ENCODE results near the gene CEACAM21. TPM values are rescaled to one million over a fixed set of nuclear protein-coding genes. Genes with fewer than 3 reads are reported as not detected.

The CEACAM21 gene
- total RNA-seq, 3 donors from 2014 or later (not counting 1 experiment from before 2014, with no cell fraction given): 26.8 to 46.6 (median 33.6) TPM

GRCh38 chr19:41599175-41599966 lies 23.4 kb downstream of the CEACAM21 start:
- H3K27me3 ChIP-seq (ENCODE audit: control insufficient read depth, insufficient read depth, low read length): peaks cover 11% of the 10 kb centered on the region
- ATAC-seq: no peak
- 75% methylated on average over 6 of the region's 6 CpGs for WGBS (ENCODE audit: insufficient coverage)
- DNase-seq: no peak
- H3K4me1 Mint-ChIP-seq: peaks cover 6 to 12% of the 10 kb centered on the region in 2 donors
- H3K4me3 ChIP-seq (ENCODE audit: low read length): no peak overlapping the region
- peaks cover 27 to 31% of the 10 kb centered on the region in 2 donors for H3K27me3 Mint-ChIP-seq (ENCODE audit: low read depth in 2 of 2)
- no peaks in the 10 kb centered on the region for H3K36me3 Mint-ChIP-seq
- H3K9me3 ChIP-seq (ENCODE audit: control insufficient read depth, insufficient read depth, low read length): no peaks in the 10 kb centered on the region
- intact Hi-C loops (cut with micrococcal nuclease): no loop called here
- H3K4me1 ChIP-seq (ENCODE audit: control insufficient read depth, insufficient read depth, low read length): peaks cover 3% of the 10 kb centered on the region
- TF ChIP-seq, protein P1, sequence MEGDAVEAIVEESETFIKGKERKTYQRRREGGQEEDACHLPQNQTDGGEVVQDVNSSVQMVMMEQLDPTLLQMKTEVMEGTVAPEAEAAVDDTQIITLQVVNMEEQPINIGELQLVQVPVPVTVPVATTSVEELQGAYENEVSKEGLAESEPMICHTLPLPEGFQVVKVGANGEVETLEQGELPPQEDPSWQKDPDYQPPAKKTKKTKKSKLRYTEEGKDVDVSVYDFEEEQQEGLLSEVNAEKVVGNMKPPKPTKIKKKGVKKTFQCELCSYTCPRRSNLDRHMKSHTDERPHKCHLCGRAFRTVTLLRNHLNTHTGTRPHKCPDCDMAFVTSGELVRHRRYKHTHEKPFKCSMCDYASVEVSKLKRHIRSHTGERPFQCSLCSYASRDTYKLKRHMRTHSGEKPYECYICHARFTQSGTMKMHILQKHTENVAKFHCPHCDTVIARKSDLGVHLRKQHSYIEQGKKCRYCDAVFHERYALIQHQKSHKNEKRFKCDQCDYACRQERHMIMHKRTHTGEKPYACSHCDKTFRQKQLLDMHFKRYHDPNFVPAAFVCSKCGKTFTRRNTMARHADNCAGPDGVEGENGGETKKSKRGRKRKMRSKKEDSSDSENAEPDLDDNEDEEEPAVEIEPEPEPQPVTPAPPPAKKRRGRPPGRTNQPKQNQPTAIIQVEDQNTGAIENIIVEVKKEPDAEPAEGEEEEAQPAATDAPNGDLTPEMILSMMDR (IDR thresholded peaks at IDR 0.05): no peak
- no peaks in the 10 kb centered on the region for H3K9me3 Mint-ChIP-seq
- H3K27ac Mint-ChIP-seq: no peak overlapping the region
- no peaks in the 10 kb centered on the region for H3K36me3 ChIP-seq (ENCODE audit: control insufficient read depth, insufficient read depth, low read length)
- H3K4me3 Mint-ChIP-seq: no peak overlapping the region
- no peak overlapping the region for H3K27ac ChIP-seq (ENCODE audit: low read length)

- Histone ChIP-seq H3K4me1 (ENCODE audit: control insufficient read depth, insufficient read depth, low read length) (peaks cover 3% of the 10 kb centered on the region), H3K27ac (ENCODE audit: low read length) (no peak overlapping the region), H3K36me3 (ENCODE audit: control insufficient read depth, insufficient read depth, low read length) (no peaks in the 10 kb centered on the region), H3K9me3 (ENCODE audit: control insufficient read depth, insufficient read depth, low read length) (no peaks in the 10 kb centered on the region), H3K27me3 (ENCODE audit: control insufficient read depth, insufficient read depth, low read length) (peaks cover 5% of the 10 kb centered on the region), H3K4me3 (ENCODE audit: low read length) (no peak overlapping the region)
- Mint-ChIP-seq H3K27ac (no peak overlapping the region), H3K4me1 (peaks cover 6% of the 10 kb centered on the region in 2 donors), H3K9me3 (no peaks in the 10 kb centered on the region), H3K36me3 (no peaks in the 10 kb centered on the region), H3K27me3 (ENCODE audit: low read depth in 2 of 2) (peaks cover 19% of the 10 kb centered on the region in 2 donors), H3K4me3 (no peak overlapping the region)
- 71% methylated on average over 4 of the region's 4 CpGs for WGBS (ENCODE audit: insufficient coverage)
- ATAC-seq (no peak), DNase-seq (no peak)
- TF ChIP-seq, protein P1 (IDR thresholded peaks at IDR 0.05): no peak
- intact Hi-C loops (cut with micrococcal nuclease): no loop called here
Measured at GRCh38 chr19:41601771-41602170, 25.8 kb downstream of the CEACAM21 start.

GRCh38 chr19:41604831-41605230 lies 28.9 kb downstream of the CEACAM21 start:
- no peaks in the 10 kb centered on the region for H3K9me3 ChIP-seq (ENCODE audit: control insufficient read depth, insufficient read depth, low read length)
- TF ChIP-seq, protein P1 (IDR thresholded peaks at IDR 0.05): no peak
- H3K9me3 Mint-ChIP-seq: no peaks in the 10 kb centered on the region
- H3K27ac ChIP-seq (ENCODE audit: low read length): no peak overlapping the region
- H3K4me3 Mint-ChIP-seq: no peak overlapping the region
- intact Hi-C loops (cut with micrococcal nuclease): no loop called here
- H3K27me3 Mint-ChIP-seq (ENCODE audit: low read depth in 2 of 2): peaks cover 18 to 30% of the 10 kb centered on the region in 2 donors
- no peaks in the 10 kb centered on the region for H3K36me3 ChIP-seq (ENCODE audit: control insufficient read depth, insufficient read depth, low read length)
- H3K4me1 Mint-ChIP-seq: no peaks in the 10 kb centered on the region
- H3K4me3 ChIP-seq (ENCODE audit: low read length): no peak overlapping the region
- 67% methylated on average over 3 of the region's 3 CpGs for WGBS (ENCODE audit: insufficient coverage)
- no peak overlapping the region for H3K27ac Mint-ChIP-seq
- H3K27me3 ChIP-seq (ENCODE audit: control insufficient read depth, insufficient read depth, low read length): no peaks in the 10 kb centered on the region
- DNase-seq (no peak), ATAC-seq (no peak)
- no peaks in the 10 kb centered on the region for H3K36me3 Mint-ChIP-seq
- H3K4me1 ChIP-seq (ENCODE audit: control insufficient read depth, insufficient read depth, low read length): no peaks in the 10 kb centered on the region
